Keratinocyte (primary cell): ENCODE results near the gene IPO8. TPM values are rescaled to one million over a fixed set of nuclear protein-coding genes. Genes with fewer than 3 reads are reported as not detected.

ENCODE experiments used
- DNase-seq: peaks from one replicate; pipeline ENCODE4 v3.0.0-alpha.2; 2011; ENCODE audit warnings: low read depth, missing footprints, low spot score
- FAIRE-seq: peaks from 2 replicates; lab custom pipeline; 2011; peaks lifted over from hg19 to GRCh38; lab: Jason Lieb, UNC
- H2AFZ ChIP-seq: 2 replicates; pipeline ENCODE4 v1.6.0; 2012; ENCODE audit warnings: low read length, control low read depth, inconsistent platforms; ENCODE audit not compliant: control insufficient read depth
- H3K27ac ChIP-seq: 2 replicates; pipeline ENCODE4 v1.5.1; 2011; ENCODE audit warnings: low read length; ENCODE audit not compliant: control insufficient read depth, insufficient read depth
- H3K27me3 ChIP-seq: 3 replicates; pipeline ENCODE4 v1.6.0; 2011; ENCODE audit warnings: low read length; ENCODE audit not compliant: control insufficient read depth, insufficient read depth; ENCODE audit errors: extremely low read depth
- H3K36me3 ChIP-seq, 2 experiments: 2 replicates in 1 of 2; 3 replicates in 1 of 2; pipeline ENCODE4 v1.5.1; 2011; ENCODE audit warnings: low read length in 2 of 2, mild to moderate bottlenecking in 1 of 2; ENCODE audit not compliant: control insufficient read depth in 2 of 2, insufficient read depth in 2 of 2; ENCODE audit errors: extremely low read depth in 1 of 2
- H3K4me1 ChIP-seq: 3 replicates; pipeline ENCODE4 v1.5.1; 2011; ENCODE audit warnings: low read length; ENCODE audit not compliant: control insufficient read depth, insufficient read depth; ENCODE audit errors: extremely low read depth
- H3K4me2 ChIP-seq: 3 replicates; pipeline ENCODE4 v1.6.0; 2011; ENCODE audit warnings: low read depth, low read length; ENCODE audit not compliant: control insufficient read depth, insufficient read depth; ENCODE audit errors: extremely low read depth
- H3K4me3 ChIP-seq, 3 experiments: fragments of 200-600 bp in 1 of 3; sonication (generic) in 1 of 3; 2 replicates in 2 of 3; 3 replicates in 1 of 3; pipeline ENCODE4 v1.5.1; 2011 to 2016; ENCODE audit warnings: low read length in 3 of 3, mild to moderate bottlenecking in 3 of 3, control low read depth in 2 of 3, inconsistent platforms in 1 of 3, low read depth in 1 of 3, mixed read lengths in 1 of 3, mixed run types in 1 of 3, moderate library complexity in 1 of 3; ENCODE audit not compliant: control insufficient read depth in 2 of 3, insufficient read depth in 2 of 3; ENCODE audit errors: extremely low read depth in 1 of 3
- H3K79me2 ChIP-seq: 2 replicates; pipeline ENCODE4 v1.6.0; 2012; ENCODE audit warnings: low read length; ENCODE audit not compliant: control insufficient read depth, insufficient read depth
- H3K9ac ChIP-seq: 3 replicates; pipeline ENCODE4 v1.6.0; 2011; ENCODE audit warnings: low read length; ENCODE audit not compliant: control insufficient read depth, insufficient read depth; ENCODE audit errors: extremely low read depth
- H3K9me1 ChIP-seq: 3 replicates; pipeline ENCODE4 v1.6.0; 2011; ENCODE audit warnings: low read length; ENCODE audit not compliant: control insufficient read depth, insufficient read depth; ENCODE audit errors: extremely low read depth
- H3K9me3 ChIP-seq: 2 replicates; pipeline ENCODE4 v1.5.1; 2012; ENCODE audit warnings: low read depth, low read length; ENCODE audit not compliant: control insufficient read depth
- H4K20me1 ChIP-seq: 3 replicates; pipeline ENCODE4 v1.6.0; 2011; ENCODE audit warnings: low read length; ENCODE audit not compliant: control insufficient read depth, insufficient read depth; ENCODE audit errors: extremely low read depth
- CTCF ChIP-seq, 3 experiments: IDR thresholded peaks in 1 of 3; conservative IDR thresholded peaks in 1 of 3; optimal IDR thresholded peaks in 1 of 3; 2 replicates in 2 of 3; 3 replicates in 1 of 3; pipeline versions ENCODE3 to v1.5.1; 2011; ENCODE audit warnings: low read length in 3 of 3, mild to moderate bottlenecking in 3 of 3, moderate library complexity in 2 of 3, control low read depth in 1 of 3, inconsistent platforms in 1 of 3; ENCODE audit not compliant: insufficient read depth in 2 of 3; ENCODE audit errors: extremely low read depth in 1 of 3
- EZH2 ChIP-seq: IDR thresholded peaks from one replicate; pipeline ENCODE4 v1.6.1; 2012; ENCODE audit warnings: inconsistent platforms, mild to moderate bottlenecking, low read length, moderate library complexity
- dilution Hi-C: fragments of 300-500 bp; cut with MboI; formaldehyde crosslinking; loops from one replicate; pipeline ENCODE4 v1.7.0; 2020; ENCODE audit warnings: low sequenced_read_pairs; ENCODE audit not compliant: extremely low pct_ligation_motif_present
- polyA plus RNA-seq, 5 experiments: library from polyadenylated mRNA; depleted of rRNA in 3 of 5; stranded (reverse) in 3 of 5; stranded (forward) in 1 of 5; unstranded in 1 of 5; fragments of >200 nt; gene quantifications; 1 replicate in 1 of 5; 2 replicates in 3 of 5; 3 replicates in 1 of 5; pipeline versions ENCODE4 v1.2.1 to v1.2.3, GENCODE V29; 2011 to 2012; ENCODE audit warnings: missing spikeins in 2 of 5, low read depth in 1 of 5, low replicate concordance in 1 of 5

Gene IPO8
- polyA plus RNA-seq, 1 donor (not counting 4 experiments of a cell fraction or from before 2014, with no cell fraction given): 18.8 TPM

- no peak overlapping the region for H3K27ac ChIP-seq
- TF ChIP-seq EZH2 (no peak), CTCF (optimal IDR thresholded peaks at IDR 0.05 in 1 of 3, IDR thresholded peaks at IDR 0.05 in 1 of 3, conservative IDR thresholded peaks at IDR 0.05 in 1 of 3; ENCODE audit: extremely low read depth in 1 of 3, insufficient read depth in 2 of 3, low read length in 3 of 3) (no peak)
- H2AFZ ChIP-seq: no peak overlapping the region
- no peak overlapping the region for H3K9ac ChIP-seq
- no peak for DNase-seq
- no peak overlapping the region for H3K4me2 ChIP-seq
- no peak overlapping the region for H3K4me3 ChIP-seq
- peaks cover 4% of the 10 kb centered on the region for H3K4me1 ChIP-seq
- H4K20me1 ChIP-seq: no peaks in the 10 kb centered on the region
- no peaks in the 10 kb centered on the region for H3K9me3 ChIP-seq
- peaks cover 0 to 3% of the 10 kb centered on the region in 2 experiments for H3K36me3 ChIP-seq
- H3K27me3 ChIP-seq: no peaks in the 10 kb centered on the region
- no peak for FAIRE-seq
- no peaks in the 10 kb centered on the region for H3K79me2 ChIP-seq
- H3K9me1 ChIP-seq: no peaks in the 10 kb centered on the region
- dilution Hi-C loops: no loop called here
Observed at GRCh38 chr12:30701056-30701455, 5.4 kb upstream of the IPO8 start.

GRCh38 chr12:30700216-30700900 lies 4.7 kb upstream of the IPO8 start:
- no peaks in the 10 kb centered on the region for H4K20me1 ChIP-seq
- H3K27ac ChIP-seq: no peak overlapping the region
- FAIRE-seq (no peak), DNase-seq (no peak)
- no peaks in the 10 kb centered on the region for H3K27me3 ChIP-seq
- H3K4me3 ChIP-seq: no peak overlapping the region
- H3K4me2 ChIP-seq: no peak overlapping the region
- peaks cover 3% of the 10 kb centered on the region for H3K79me2 ChIP-seq
- H3K36me3 ChIP-seq: peaks cover 0 to 3% of the 10 kb centered on the region in 2 experiments
- peaks cover 6% of the 10 kb centered on the region for H3K4me1 ChIP-seq
- no peaks in the 10 kb centered on the region for H3K9me3 ChIP-seq
- no peak overlapping the region for H2AFZ ChIP-seq
- H3K9me1 ChIP-seq: no peaks in the 10 kb centered on the region
- H3K9ac ChIP-seq: no peak overlapping the region
- no peak for TF ChIP-seq CTCF (optimal IDR thresholded peaks at IDR 0.05 in 1 of 3, IDR thresholded peaks at IDR 0.05 in 1 of 3, conservative IDR thresholded peaks at IDR 0.05 in 1 of 3; ENCODE audit: extremely low read depth in 1 of 3, insufficient read depth in 2 of 3, low read length in 3 of 3)
- no peak for TF ChIP-seq EZH2
- dilution Hi-C loops: no loop called here
